Activated naive CD8-positive, alpha-beta T cell treated with anti-CD3 and anti-CD28 coated beads, Interleukin-2, amount 50 U/mL, for 24 hours (primary cell): ENCODE data around the gene NPW.

Experiments used
- ATAC-seq: fragments of 150-1000 bp; cut with Tn5 transposase; one replicate; pipeline ENCODE4 v1.10.0; 2021
- DNase-seq: peaks from one replicate; pipeline ENCODE4 v3.0.0; 2021
- H3K27ac Mint-ChIP-seq: one replicate; pipeline ENCODE4 v1.8.0; 2021; ENCODE audit warnings: mild to moderate bottlenecking, mixed read lengths
- H3K27me3 Mint-ChIP-seq: one replicate; pipeline ENCODE4 v1.8.0; 2021; ENCODE audit warnings: mixed read lengths
- H3K36me3 Mint-ChIP-seq: one replicate; pipeline ENCODE4 v1.8.0; 2021; ENCODE audit warnings: low read depth, mixed read lengths
- H3K4me1 Mint-ChIP-seq: one replicate; pipeline ENCODE4 v1.8.0; 2021; ENCODE audit warnings: mixed read lengths
- H3K4me3 Mint-ChIP-seq: one replicate; pipeline ENCODE4 v1.8.0; 2021; ENCODE audit warnings: mild to moderate bottlenecking, moderate library complexity, mixed read lengths
- H3K9me3 Mint-ChIP-seq: one replicate; pipeline ENCODE4 v1.8.0; 2021; ENCODE audit warnings: mixed read lengths

The NPW gene

DNA sequence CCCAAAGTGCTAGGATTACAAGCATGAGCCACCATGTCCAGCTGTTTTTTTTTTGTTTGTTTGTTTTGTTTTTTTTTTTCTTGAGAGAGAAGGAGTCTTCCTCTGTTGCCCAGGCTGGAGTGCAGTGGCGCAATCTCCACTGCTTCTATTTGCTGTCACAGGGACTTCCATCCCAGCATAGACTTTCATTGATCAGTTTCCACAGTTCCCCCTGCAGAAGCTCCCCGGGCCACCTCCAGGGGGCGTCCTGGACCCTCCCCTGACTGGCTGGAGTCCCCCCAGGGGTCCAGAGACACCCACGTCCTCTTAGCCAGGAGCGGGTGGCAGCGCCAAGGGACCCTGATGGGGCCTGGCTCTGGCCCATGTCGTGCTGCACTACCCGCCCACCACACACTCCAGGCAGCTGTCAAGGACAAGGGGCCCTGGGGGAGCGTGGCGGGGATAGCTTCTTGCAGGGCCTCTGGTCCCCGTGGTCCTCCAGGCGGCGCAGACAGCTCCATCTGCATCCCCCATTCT, 3.1 kb upstream of the NPW start:
- DNase-seq (no peak), ATAC-seq (no peak)
- no peaks in the 10 kb centered on the region for H3K9me3 Mint-ChIP-seq
- peaks cover 20% of the 10 kb centered on the region for H3K27me3 Mint-ChIP-seq
- no peak overlapping the region for H3K27ac Mint-ChIP-seq
- H3K36me3 Mint-ChIP-seq, result no peaks in the 10 kb centered on the region
- H3K4me1 Mint-ChIP-seq, result peaks cover 7% of the 10 kb centered on the region
- H3K4me3 Mint-ChIP-seq, result no peak overlapping the region

DNA sequence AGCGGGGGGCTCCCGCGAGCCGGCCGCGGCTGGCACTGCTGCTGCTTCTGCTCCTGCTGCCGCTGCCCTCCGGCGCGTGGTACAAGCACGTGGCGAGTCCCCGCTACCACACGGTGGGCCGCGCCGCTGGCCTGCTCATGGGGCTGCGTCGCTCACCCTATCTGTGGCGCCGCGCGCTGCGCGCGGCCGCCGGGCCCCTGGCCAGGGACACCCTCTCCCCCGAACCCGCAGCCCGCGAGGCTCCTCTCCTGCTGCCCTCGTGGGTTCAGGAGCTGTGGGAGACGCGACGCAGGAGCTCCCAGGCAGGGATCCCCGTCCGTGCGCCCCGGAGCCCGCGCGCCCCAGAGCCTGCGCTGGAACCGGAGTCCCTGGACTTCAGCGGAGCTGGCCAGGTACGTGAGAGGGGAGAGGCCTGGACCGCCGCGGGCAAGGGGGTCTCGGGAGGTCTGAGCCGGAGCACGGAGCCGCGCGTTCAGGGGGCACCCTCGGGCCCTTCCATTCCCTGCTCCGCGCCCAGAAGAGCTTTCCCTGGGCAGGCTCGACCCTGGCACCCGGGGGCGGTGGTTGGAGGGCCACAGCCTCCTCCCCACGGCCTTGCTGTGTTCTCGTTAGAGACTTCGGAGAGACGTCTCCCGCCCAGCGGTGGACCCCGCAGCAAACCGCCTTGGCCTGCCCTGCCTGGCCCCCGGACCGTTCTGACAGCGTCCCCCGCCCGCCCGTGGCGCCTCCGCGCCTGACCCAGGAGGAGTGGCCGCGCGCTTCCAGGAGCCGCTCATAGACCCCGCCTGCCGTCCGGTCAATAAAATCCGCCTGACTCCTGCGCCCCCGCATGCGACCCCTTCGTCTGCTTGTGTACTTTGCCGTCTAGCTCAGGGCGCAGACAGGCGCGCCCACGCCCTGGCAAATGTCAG, 591 bp downstream of the NPW start:
- peak; percentile 38 for DNase-seq
- Mint-ChIP-seq H3K9me3 (no peaks in the 10 kb centered on the region), H3K4me1 (peaks cover 19% of the 10 kb centered on the region), H3K27ac (no peak overlapping the region), H3K27me3 (peaks cover 32% of the 10 kb centered on the region), H3K36me3 (no peaks in the 10 kb centered on the region), H3K4me3 (peak overlapping the region; percentile 70)
- ATAC-seq, result no peak

DNA sequence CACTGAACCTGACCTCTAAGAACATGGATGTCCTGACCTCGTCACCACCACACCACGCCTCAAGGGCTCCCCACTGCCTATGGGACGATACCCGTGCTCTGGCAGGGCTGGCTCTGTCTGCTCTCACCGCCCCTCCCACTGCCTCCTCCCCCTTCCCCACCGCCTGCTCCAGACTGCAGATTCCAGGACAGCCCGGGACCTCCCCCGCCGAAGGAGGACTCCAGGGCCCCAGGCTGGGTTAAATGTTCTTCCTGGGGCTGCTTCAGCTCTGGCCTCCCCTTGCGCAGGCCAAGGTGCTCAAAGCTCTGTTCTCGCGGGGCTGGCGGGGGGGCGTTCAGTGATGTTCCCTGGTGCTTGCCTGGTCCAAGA, 3.1 kb downstream of the NPW start:
- no peak overlapping the region for H3K27ac Mint-ChIP-seq
- DNase-seq (no peak), ATAC-seq (peak; percentile 26)
- H3K4me3 Mint-ChIP-seq, result peak overlapping the region; percentile 67
- H3K36me3 Mint-ChIP-seq, result no peaks in the 10 kb centered on the region
- H3K27me3 Mint-ChIP-seq, result peaks cover 42% of the 10 kb centered on the region
- peaks cover 26% of the 10 kb centered on the region for H3K4me1 Mint-ChIP-seq
- H3K9me3 Mint-ChIP-seq, result no peaks in the 10 kb centered on the region

DNA sequence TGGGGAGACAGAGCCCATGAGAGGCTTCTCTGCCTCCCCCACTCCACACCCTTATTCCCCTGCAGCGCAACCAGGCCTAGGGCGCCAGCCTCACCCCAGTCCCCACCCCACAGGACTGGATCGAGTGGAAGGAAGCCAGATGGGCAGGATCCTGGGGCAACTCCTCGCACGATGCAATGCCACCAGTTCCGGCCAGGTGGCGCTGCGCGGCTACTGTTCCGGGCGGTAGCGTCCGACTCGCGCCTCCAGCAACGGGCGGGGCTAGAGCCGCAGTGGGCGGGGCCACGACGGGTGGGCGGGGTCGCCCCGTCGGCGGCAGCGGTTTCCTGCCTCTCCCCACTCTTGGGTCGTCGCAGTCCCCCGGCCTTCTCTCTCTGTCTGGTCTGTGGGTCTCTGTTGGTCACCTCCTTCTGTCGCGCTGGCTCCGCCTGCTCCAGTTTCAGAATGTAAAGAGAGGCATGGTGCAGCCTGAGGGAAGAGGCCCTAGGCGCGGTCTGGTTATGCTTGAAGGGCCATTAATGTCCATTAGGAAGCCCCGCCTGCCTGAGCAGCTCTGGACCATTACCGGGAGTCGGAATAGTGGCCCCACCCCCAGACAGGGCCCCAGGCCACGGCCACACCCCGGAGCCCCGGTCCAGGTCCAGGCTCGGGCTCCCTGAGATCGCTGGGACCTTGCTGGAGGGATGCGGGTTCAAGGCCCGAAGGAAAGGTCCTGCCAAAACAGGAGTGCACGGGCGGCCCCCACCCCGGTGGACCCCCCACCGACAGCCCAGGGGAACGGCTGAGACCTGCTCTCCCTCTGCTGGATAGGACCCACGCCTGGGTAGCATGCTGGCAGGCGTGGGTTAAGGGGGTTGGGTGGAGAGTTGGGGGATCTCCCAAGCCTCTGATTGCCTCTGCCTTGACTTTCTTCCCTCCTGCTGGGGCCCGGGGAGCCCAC, 3.8 kb downstream of the NPW start:
- Mint-ChIP-seq H3K4me3 (peak overlapping the region; percentile 67), H3K36me3 (no peaks in the 10 kb centered on the region), H3K27me3 (peaks cover 39% of the 10 kb centered on the region), H3K27ac (no peak overlapping the region), H3K4me1 (peaks cover 26% of the 10 kb centered on the region), H3K9me3 (no peaks in the 10 kb centered on the region)
- peak; percentile 74 for ATAC-seq
- DNase-seq, result peak; percentile 98

DNA sequence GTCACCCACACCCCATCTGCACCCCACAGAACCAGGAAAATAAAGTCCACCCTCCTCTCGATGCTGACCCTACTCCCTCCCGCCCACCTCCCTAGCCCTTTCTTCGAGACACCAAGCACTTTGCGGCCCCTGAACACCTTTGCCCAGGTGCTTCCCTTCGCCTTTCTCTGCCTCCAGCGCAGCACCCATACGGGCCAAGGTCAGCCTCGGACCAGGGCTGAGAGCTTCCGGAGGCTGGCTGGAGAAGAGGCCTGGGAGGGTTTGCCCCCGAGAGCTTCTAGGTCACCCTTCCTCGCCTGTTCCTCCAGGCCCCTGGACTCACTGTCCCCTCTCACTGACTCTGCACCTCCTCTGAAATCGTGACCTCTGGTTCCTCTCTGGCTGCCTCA, 4.4 kb downstream of the NPW start:
- peaks cover 34% of the 10 kb centered on the region for H3K27me3 Mint-ChIP-seq
- no peaks in the 10 kb centered on the region for H3K9me3 Mint-ChIP-seq
- H3K4me1 Mint-ChIP-seq, result peaks cover 26% of the 10 kb centered on the region
- no peak overlapping the region for H3K27ac Mint-ChIP-seq
- H3K4me3 Mint-ChIP-seq, result no peak overlapping the region
- ATAC-seq (no peak), DNase-seq (no peak)
- no peaks in the 10 kb centered on the region for H3K36me3 Mint-ChIP-seq

DNA sequence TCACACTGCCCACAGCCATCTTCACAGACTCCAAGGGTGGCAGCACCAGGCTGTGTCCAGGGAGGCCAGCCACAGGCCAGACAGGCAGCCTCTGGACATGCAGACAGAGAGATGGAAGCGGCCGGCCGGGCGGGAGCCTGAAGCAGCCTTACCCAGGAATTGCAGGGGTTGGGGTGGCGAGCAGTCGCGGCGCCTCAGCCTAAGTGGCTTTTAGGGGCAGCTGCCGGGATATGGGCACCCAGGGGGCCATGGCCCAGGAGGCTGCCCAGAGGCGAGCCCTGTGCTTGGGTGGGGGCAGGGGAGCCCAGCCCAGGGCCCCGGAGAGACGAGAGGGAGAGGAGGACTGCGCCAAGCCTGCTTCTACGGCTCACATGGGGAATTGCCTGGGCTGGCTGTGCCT, 5.7 kb downstream of the NPW start:
- no peak overlapping the region for H3K4me3 Mint-ChIP-seq
- H3K27ac Mint-ChIP-seq, result no peak overlapping the region
- peaks cover 26% of the 10 kb centered on the region for H3K4me1 Mint-ChIP-seq
- peaks cover 32% of the 10 kb centered on the region for H3K27me3 Mint-ChIP-seq
- no peaks in the 10 kb centered on the region for H3K9me3 Mint-ChIP-seq
- DNase-seq, result no peak
- ATAC-seq, result no peak
- no peaks in the 10 kb centered on the region for H3K36me3 Mint-ChIP-seq

DNA sequence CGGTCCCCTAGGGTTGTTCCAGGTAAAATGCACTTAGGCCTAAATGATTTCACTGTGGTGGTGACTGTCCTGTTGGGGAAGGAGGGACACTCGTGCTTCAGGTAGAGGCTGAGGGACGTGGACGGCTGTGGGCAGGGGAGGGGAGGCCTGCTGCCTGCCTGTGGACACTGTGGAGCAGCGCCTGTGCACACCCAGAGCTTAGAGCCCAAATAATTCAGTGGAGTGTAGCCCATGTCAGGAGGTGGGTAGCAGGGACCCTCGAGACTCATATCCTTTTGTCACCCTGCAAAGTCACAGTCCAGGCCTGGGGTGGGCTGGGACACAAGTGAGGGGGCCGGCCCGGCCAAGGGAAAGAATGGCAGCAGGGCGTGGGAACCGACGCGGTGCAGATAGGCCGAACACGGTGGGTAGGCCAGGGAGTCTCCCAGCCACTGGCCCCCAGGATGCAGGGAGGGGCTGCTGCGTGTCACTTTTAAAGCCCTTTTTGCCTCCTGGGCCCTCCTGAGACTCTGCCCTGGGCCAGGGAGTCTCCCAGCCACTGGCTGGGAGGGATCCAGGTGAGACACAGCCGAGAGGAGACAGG, 6.4 kb downstream of the NPW start:
- H3K36me3 Mint-ChIP-seq, result no peaks in the 10 kb centered on the region
- no peak for ATAC-seq
- H3K27me3 Mint-ChIP-seq, result peaks cover 27% of the 10 kb centered on the region

DNA sequence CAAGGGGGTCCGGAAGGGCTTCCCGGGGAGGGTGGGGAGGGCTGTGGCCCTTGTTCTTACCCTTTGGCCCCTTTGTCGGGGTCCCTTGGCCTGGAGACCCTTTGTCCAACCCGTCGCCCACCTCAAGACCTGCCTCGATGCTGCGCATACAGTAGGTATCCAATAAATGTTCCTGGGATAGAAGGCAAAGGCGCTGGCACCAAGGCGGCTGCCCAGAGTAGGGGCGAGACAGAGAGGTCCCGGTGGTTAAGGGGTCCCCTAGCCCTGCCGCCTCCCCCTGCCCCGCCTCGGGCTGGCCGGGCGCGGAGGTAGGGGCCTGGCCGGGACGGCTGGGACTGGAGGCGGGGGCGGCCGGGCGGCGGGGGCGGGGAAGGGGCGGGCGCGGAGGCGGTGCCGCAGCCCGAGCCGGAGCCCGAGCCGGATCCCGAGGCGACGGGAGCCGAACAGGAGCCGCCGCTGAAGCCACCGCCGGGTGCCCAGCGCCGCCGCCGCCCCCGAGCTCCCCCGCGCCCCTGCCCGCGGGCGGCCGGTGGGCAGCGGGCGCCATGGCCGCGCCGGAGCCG, 7.0 kb downstream of the NPW start, which contains the start of gene NHERF2:
NHERF2 (plus strand) TSS at position 442 of the 563 bp plus-strand sequence; CDS start at position 546, 104 bp downstream.
- peaks cover 21% of the 10 kb centered on the region for H3K27me3 Mint-ChIP-seq
- H3K4me3 Mint-ChIP-seq, result peak within 1 kb of the TSS; percentile 65
- no peak within 1 kb of the TSS for H3K27ac Mint-ChIP-seq
- peaks cover 19% of the 10 kb centered on the region for H3K4me1 Mint-ChIP-seq
- no peaks in the 10 kb centered on the region for H3K9me3 Mint-ChIP-seq
- ATAC-seq, result no peak
- H3K36me3 Mint-ChIP-seq, result no peaks in the 10 kb centered on the region
- DNase-seq, result no peak

More for the DNA sequence above, 6.4 kb downstream of the NPW start:
- Mint-ChIP-seq H3K9me3 (no peaks in the 10 kb centered on the region), H3K4me1 (peaks cover 21% of the 10 kb centered on the region), H3K4me3 (no peak overlapping the region), H3K27ac (no peak overlapping the region)
- no peak for DNase-seq

DNA sequence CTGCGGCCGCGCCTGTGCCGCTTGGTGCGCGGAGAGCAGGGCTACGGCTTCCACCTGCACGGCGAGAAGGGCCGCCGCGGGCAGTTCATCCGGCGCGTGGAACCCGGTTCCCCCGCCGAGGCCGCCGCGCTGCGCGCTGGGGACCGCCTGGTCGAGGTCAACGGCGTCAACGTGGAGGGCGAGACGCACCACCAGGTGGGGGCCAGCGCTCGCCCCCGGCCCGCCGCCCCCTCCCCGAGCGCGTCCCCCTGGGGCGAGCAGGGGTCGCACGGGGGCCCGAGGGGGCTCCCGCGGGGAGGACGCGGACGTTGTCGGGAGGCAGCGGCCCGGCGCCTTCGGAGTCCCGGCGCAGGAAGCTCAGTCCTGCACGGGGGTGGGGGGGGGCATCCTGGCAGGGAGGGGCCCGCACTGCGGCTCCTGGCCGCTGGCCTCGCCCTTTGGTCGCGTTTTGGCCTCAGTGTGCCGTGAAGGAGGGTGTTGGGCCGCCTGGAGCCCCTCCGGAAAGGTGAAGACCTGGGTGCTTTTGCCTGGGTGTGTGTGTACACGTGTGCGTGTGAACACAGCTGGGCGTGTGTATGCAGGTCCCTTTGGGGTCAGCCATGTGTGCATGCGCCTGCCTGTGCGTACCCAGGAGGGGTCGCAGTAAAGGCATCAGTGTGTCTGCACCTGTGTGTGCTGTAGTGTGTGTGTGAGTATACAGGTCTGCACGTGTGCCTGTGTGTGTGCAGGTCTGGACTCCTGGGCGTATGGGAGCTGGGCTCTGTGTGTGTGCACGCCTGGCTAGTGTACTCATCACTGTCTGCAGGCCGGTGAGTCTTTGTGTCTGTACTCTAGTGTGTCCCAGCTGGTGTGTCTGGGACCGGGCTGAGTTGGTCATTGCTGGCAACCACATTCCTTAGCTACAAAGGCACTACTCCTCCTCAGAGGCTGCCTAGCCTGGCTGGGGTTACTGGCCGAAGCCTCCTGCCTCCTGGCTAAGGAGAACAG, 7.7 kb downstream of the NPW start:
- Mint-ChIP-seq H3K27ac (no peak overlapping the region), H3K4me1 (peaks cover 18% of the 10 kb centered on the region), H3K9me3 (no peaks in the 10 kb centered on the region), H3K27me3 (peaks cover 14% of the 10 kb centered on the region), H3K4me3 (peak overlapping the region; percentile 65), H3K36me3 (no peaks in the 10 kb centered on the region)
- DNase-seq, result no peak
- no peak for ATAC-seq

DNA sequence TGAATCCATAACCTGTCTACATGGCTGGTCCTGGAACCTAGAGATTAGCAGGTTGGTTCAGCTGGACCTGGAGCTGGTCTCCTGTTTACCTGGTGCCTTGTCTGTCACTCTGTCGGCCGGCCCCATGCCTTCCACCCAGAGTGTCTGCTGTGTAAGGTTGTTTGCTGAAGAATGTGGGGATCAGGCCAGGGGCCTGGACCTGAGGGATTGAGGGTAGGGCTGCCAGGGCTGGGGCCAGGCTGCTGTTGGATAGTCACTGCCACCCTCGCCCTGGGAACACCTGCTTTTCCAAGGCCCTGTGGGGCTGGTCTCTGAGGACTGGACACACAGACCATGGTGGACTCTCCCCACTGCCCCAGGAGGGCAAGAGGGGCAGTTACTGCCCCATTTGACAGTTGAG, 8.6 kb downstream of the NPW start:
- H3K36me3 Mint-ChIP-seq, result no peaks in the 10 kb centered on the region
- no peak for ATAC-seq
- H3K27ac Mint-ChIP-seq, result no peak overlapping the region
- DNase-seq, result no peak
- no peaks in the 10 kb centered on the region for H3K9me3 Mint-ChIP-seq
- peaks cover 13% of the 10 kb centered on the region for H3K4me1 Mint-ChIP-seq
- peaks cover 9% of the 10 kb centered on the region for H3K27me3 Mint-ChIP-seq
- H3K4me3 Mint-ChIP-seq, result no peak overlapping the region

DNA sequence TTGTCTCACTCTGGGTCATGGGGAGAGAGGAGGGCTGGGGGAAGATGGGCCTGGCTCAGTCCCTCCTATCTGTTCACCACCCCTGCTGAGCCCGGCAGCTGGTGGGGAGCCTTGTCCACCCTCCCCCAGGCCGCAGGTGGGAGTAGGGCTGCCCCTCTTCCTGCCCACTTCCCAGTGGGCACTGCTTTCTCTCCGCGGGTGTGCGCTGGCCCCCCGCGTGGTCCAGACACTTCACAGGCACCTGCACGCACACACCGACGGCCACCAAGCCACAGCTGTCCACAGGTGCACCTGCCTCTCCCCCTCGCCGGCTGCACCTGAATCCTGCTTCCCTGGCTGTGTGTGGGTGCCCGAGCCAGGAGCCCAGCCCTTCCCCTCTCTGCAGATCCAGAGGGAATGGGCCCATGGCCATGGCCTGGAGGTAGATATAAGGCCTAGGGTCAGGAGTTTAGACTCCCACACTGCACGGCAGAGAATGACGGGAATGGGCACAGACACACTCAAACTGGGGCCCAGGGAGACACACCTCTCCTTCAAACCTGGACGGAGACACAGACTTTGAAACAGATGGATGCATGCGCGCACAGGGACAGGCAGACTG, 9.1 kb downstream of the NPW start:
- Mint-ChIP-seq H3K27me3 (peaks cover 9% of the 10 kb centered on the region), H3K9me3 (no peaks in the 10 kb centered on the region), H3K27ac (no peak overlapping the region), H3K36me3 (no peaks in the 10 kb centered on the region), H3K4me1 (peaks cover 11% of the 10 kb centered on the region), H3K4me3 (no peak overlapping the region)
- DNase-seq (no peak), ATAC-seq (no peak)

DNA sequence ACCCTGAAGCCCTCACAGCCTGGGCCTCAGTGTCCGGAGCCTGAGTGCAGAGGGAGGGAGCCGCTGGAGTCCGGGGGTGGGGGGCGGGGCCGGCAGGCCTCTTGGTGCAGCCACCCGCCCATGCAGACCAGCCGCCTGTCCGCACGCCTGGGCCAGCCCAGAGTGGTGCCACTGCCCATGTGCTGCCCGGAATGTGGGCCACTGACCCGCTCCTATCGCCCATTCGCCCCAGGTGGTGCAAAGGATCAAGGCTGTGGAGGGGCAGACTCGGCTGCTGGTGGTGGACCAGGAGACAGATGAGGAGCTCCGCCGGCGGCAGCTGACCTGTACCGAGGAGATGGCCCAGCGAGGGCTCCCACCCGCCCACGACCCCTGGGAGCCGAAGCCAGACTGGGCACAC, 9.8 kb downstream of the NPW start:
- H3K27me3 Mint-ChIP-seq, result peaks cover 9% of the 10 kb centered on the region
- ATAC-seq (no peak), DNase-seq (no peak)
- no peaks in the 10 kb centered on the region for H3K36me3 Mint-ChIP-seq
- H3K9me3 Mint-ChIP-seq, result no peaks in the 10 kb centered on the region
- no peak overlapping the region for H3K4me3 Mint-ChIP-seq
- no peak overlapping the region for H3K27ac Mint-ChIP-seq
- peaks cover 7% of the 10 kb centered on the region for H3K4me1 Mint-ChIP-seq

DNA sequence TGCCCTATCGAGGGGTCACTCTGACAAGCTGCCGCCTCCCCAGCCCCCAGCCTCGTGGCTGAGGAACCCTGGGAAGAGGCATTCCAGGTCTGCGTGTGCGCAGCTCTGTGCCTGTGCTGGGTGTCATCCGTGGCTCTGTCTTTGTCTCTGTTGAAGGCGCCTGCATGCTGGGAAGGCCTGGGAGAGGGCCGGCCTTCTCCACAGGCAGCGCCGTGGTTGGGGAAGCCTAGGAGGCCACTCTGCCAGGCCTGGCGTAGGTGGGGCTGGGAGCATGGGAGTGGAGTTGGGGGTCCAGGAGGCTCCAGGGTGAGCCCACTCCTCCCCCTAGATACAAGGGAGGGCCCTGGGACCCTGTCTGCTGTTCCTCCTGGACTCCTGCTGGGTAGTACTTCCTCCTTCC, 10.5 kb downstream of the NPW start:
- Mint-ChIP-seq H3K36me3 (no peaks in the 10 kb centered on the region), H3K4me1 (peaks cover 7% of the 10 kb centered on the region), H3K27me3 (peaks cover 9% of the 10 kb centered on the region), H3K9me3 (no peaks in the 10 kb centered on the region), H3K27ac (no peak overlapping the region), H3K4me3 (no peak overlapping the region)
- no peak for ATAC-seq
- no peak for DNase-seq
